GM12875 (cell line): ENCODE measurements around the gene KCNMA1.

ENCODE experiments used
- H3K4me3 ChIP-seq: one replicate; pipeline ENCODE4 v1.5.1; 2011; ENCODE audit warnings: low read depth, low read length, control low read depth
- CTCF ChIP-seq: IDR thresholded peaks from 2 replicates; pipeline ENCODE4 v1.5.1; 2011; ENCODE audit warnings: low read depth, mild to moderate bottlenecking, control low read depth, inconsistent platforms, low read length, moderate library complexity, borderline replicate concordance; ENCODE audit not compliant: insufficient read depth

Gene KCNMA1

GRCh38 chr10:76868098-76868977 is 769.3 kb downstream of the KCNMA1 start:
- TF ChIP-seq CTCF, result no peak
- no peak overlapping the region for H3K4me3 ChIP-seq

- no peak for TF ChIP-seq CTCF
Observed at GRCh38 chr10:76866841-76867586, 770.6 kb downstream of the KCNMA1 start.

GRCh38 chr10:76864922-76865321 is 772.7 kb downstream of the KCNMA1 start:
- no peak for TF ChIP-seq CTCF
- H3K4me3 ChIP-seq, result no peak overlapping the region

More at GRCh38 chr10:76866841-76867586, 770.6 kb downstream of the KCNMA1 start:
- H3K4me3 ChIP-seq, result no peak overlapping the region

- no peak overlapping the region for H3K4me3 ChIP-seq
- no peak for TF ChIP-seq CTCF
Observed at GRCh38 chr10:76858721-76859120, 778.9 kb downstream of the KCNMA1 start.

- no peak overlapping the region for H3K4me3 ChIP-seq
- no peak for TF ChIP-seq CTCF
Observed at GRCh38 chr10:76840802-76841201, 796.8 kb downstream of the KCNMA1 start.

GRCh38 chr10:76839276-76839675 is 798.3 kb downstream of the KCNMA1 start:
- no peak for TF ChIP-seq CTCF
- H3K4me3 ChIP-seq, result no peak overlapping the region

GRCh38 chr10:76830218-76830617 is 807.4 kb downstream of the KCNMA1 start:
- H3K4me3 ChIP-seq, result no peak overlapping the region
- no peak for TF ChIP-seq CTCF
